Endothelial cell of umbilical vein (primary cell): Measurements from ENCODE around the gene PCDHGA6. TPM values are rescaled to one million over a fixed set of nuclear protein-coding genes. Genes with fewer than 3 reads are reported as not detected.

Experiments
- BruUV-seq: library from RNA; stranded (reverse); fragments of 400-500 nt; replicated peaks from 2 replicates; lab custom pipeline; 2021; lab: Mats Ljungman, UMichigan
- CTCF ChIA-PET: fragments of 300-600, 350-600 bp; sonication (Branson Sonifier 250); formaldehyde crosslinking; loops from one replicate; lab custom pipeline; 2021; ENCODE audit warnings: antibody characterized with exemption, inconsistent platforms; lab: Charles Lee
- POLR2A ChIA-PET: fragments of 300-600, 350-600 bp; sonication (Branson Sonifier 250); formaldehyde crosslinking; loops from one replicate; lab custom pipeline; 2021; ENCODE audit warnings: antibody characterized with exemption, inconsistent platforms; lab: Charles Lee
- DNase-seq: peaks from one replicate; pipeline ENCODE4 v3.0.0-alpha.2; 2011; ENCODE audit warnings: low read depth, low spot score
- FAIRE-seq: peaks from 2 replicates; lab custom pipeline; 2011; peaks lifted over from hg19 to GRCh38; lab: Jason Lieb, UNC
- H2AFZ ChIP-seq: 2 replicates; pipeline ENCODE4 v1.6.0; 2012; ENCODE audit warnings: low read depth, low read length, control low read depth, inconsistent platforms
- H3K27ac ChIP-seq: 2 replicates; pipeline ENCODE4 v1.5.1; 2011; ENCODE audit warnings: low read depth, mild to moderate bottlenecking, control low read depth, low read length, moderate library complexity; ENCODE audit not compliant: insufficient read depth
- H3K27me3 ChIP-seq, 2 experiments: 2 replicates each; pipeline versions ENCODE4 v1.6.0 to v1.6.1; 2011; ENCODE audit warnings: low read length in 2 of 2, mixed read lengths in 1 of 2; ENCODE audit not compliant: control insufficient read depth in 2 of 2, insufficient read depth in 2 of 2
- H3K36me3 ChIP-seq, 2 experiments: 2 replicates in 1 of 2; 3 replicates in 1 of 2; pipeline ENCODE4 v1.5.1; 2011; ENCODE audit warnings: low read length in 2 of 2, mild to moderate bottlenecking in 1 of 2, moderate library complexity in 1 of 2; ENCODE audit not compliant: control insufficient read depth in 2 of 2, insufficient read depth in 2 of 2; ENCODE audit errors: extremely low read depth in 1 of 2
- H3K4me1 ChIP-seq: 3 replicates; pipeline ENCODE4 v1.5.1; 2011; ENCODE audit warnings: mild to moderate bottlenecking, low read length; ENCODE audit not compliant: control insufficient read depth, insufficient read depth; ENCODE audit errors: extremely low read depth
- H3K4me2 ChIP-seq: 2 replicates; pipeline ENCODE4 v1.6.1; 2011; ENCODE audit warnings: low read length, control low read depth, mixed read lengths; ENCODE audit not compliant: insufficient read depth
- H3K4me3 ChIP-seq, 3 experiments: fragments of 200-600 bp in 1 of 3; sonication (generic), shearing (Covaris generic) in 1 of 3; replicated peaks in 1 of 3; 2 replicates each; pipeline ENCODE4 v1.5.1; 2011 to 2016; ENCODE audit warnings: control low read depth in 3 of 3, low read length in 3 of 3, mild to moderate bottlenecking in 2 of 3, inconsistent platforms in 1 of 3, low read depth in 1 of 3, moderate library complexity in 1 of 3; ENCODE audit not compliant: insufficient read depth in 1 of 3
- H3K79me2 ChIP-seq: 2 replicates; pipeline ENCODE4 v1.6.0; 2012; ENCODE audit warnings: low read length, inconsistent platforms; ENCODE audit not compliant: control insufficient read depth, insufficient read depth
- H3K9ac ChIP-seq: replicated peaks from 2 replicates; pipeline ENCODE3; 2011; ENCODE audit warnings: low read length, control low read depth; ENCODE audit not compliant: insufficient read depth; ENCODE audit errors: extremely low read depth
- H3K9me1 ChIP-seq: replicated peaks from 3 replicates; pipeline ENCODE4 v1.6.0; 2011; ENCODE audit warnings: mild to moderate bottlenecking, low read length; ENCODE audit not compliant: control insufficient read depth, insufficient read depth; ENCODE audit errors: extremely low read depth
- H3K9me3 ChIP-seq: replicated peaks from 2 replicates; pipeline ENCODE4 v1.5.1; 2012; ENCODE audit warnings: low read length, inconsistent platforms; ENCODE audit not compliant: control insufficient read depth, insufficient read depth
- H4K20me1 ChIP-seq: replicated peaks from 2 replicates; pipeline ENCODE3; 2011; ENCODE audit warnings: mild to moderate bottlenecking, low read length; ENCODE audit not compliant: control insufficient read depth, insufficient read depth; ENCODE audit errors: extremely low read depth
- EZH2 ChIP-seq: IDR thresholded peaks from 2 replicates; pipeline ENCODE4 v1.6.1; 2012; ENCODE audit warnings: borderline replicate concordance, low read depth, mild to moderate bottlenecking, moderate library complexity, low read length, inconsistent platforms; ENCODE audit not compliant: severe bottlenecking
- FOS ChIP-seq: IDR thresholded peaks from 2 replicates; pipeline ENCODE4 v1.6.1; 2011; ENCODE audit warnings: mild to moderate bottlenecking, low read length, moderate library complexity, borderline replicate concordance; ENCODE audit not compliant: insufficient read depth
- GATA2 ChIP-seq: IDR thresholded peaks from 2 replicates; pipeline ENCODE4 v1.7.0; 2011; ENCODE audit warnings: low read depth, mild to moderate bottlenecking, moderate library complexity, mixed read lengths, low read length; ENCODE audit not compliant: insufficient read length, insufficient read depth
- JUN ChIP-seq: IDR thresholded peaks from 2 replicates; pipeline ENCODE4 v1.6.1; 2011; ENCODE audit warnings: borderline replicate concordance, low read depth; ENCODE audit not compliant: insufficient read length, insufficient read depth
- MYC ChIP-seq: IDR thresholded peaks from one replicate; pipeline ENCODE4 v1.6.1; 2011; ENCODE audit warnings: mild to moderate bottlenecking, low read depth, low read length
- dilution Hi-C: fragments of 300-500 bp; cut with MboI; formaldehyde crosslinking; loops from one replicate; pipeline ENCODE4 v1.15.0; 2019; ENCODE audit warnings: low sequenced_read_pairs; ENCODE audit not compliant: extremely low pct_ligation_motif_present
- intact Hi-C: fragments of 100-400 bp; cut with micrococcal nuclease; formaldehyde crosslinking; loops from one replicate; pipeline ENCODE4 v1.10.0; 2022
- polyA plus RNA-seq, 4 experiments: library from polyadenylated mRNA; depleted of rRNA in 3 of 4; stranded (reverse) in 3 of 4; unstranded in 1 of 4; fragments of >200 nt; gene quantifications; 2 replicates each; pipeline versions ENCODE4 v1.2.1 to v1.2.3, GENCODE V29; 2011 to 2012; ENCODE audit warnings: missing spikeins in 1 of 4
- total RNA-seq: library from RNA; stranded (reverse); gene quantifications from 2 replicates; pipeline ENCODE4 v1.2.3, GENCODE V29; 2021
- TF ChIP-seq, protein P1 (sequence below): IDR thresholded peaks from 2 replicates; pipeline ENCODE4 v1.6.1; 2011; ENCODE audit not compliant: insufficient read depth, insufficient read length
- TF ChIP-seq, protein P2 (sequence below), 2 donors: IDR thresholded peaks; 1 replicate in 1 of 2; 2 replicates in 1 of 2; pipeline ENCODE4 v1.5.1; 2011; ENCODE audit warnings: low read length in 2 of 2, mild to moderate bottlenecking in 2 of 2, moderate library complexity in 2 of 2, control low read depth in 1 of 2, inconsistent platforms in 1 of 2, low read depth in 1 of 2; ENCODE audit not compliant: insufficient read depth in 1 of 2; ENCODE audit errors: extremely low read depth in 1 of 2

PCDHGA6 gene
- total and polyA plus RNA-seq, 2 donors (not counting 3 experiments of a cell fraction or from before 2014, with no cell fraction given), result 2.6 to 2.7 TPM

DNA sequence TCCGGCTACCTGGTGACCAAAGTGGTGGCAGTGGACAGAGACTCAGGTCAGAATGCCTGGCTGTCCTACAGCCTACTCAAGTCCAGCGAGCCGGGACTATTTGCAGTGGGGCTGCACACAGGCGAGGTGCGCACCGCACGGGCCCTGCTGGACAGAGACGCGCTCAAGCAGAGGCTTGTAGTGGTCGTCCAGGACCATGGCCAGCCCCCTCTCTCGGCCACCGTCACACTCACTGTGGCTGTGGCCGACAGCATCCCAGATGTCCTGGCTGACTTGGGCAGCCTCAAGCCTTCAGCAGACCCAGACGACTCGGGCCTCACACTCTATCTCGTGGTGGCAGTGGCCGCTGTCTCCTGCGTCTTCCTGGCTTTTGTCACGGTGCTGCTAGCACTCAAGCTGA is 16.7 kb upstream of the PCDHGA6 start:
- dilution Hi-C loops (no loop called here), intact Hi-C loops (no loop called here)
- Histone ChIP-seq H3K9ac (no peak overlapping the region), H3K27me3 (peaks cover 29 to 57% of the 10 kb centered on the region in 2 experiments), H4K20me1 (no peaks in the 10 kb centered on the region), H3K79me2 (no peaks in the 10 kb centered on the region), H2AFZ (no peak overlapping the region), H3K9me1 (no peaks in the 10 kb centered on the region), H3K4me1 (no peaks in the 10 kb centered on the region), H3K36me3 (no peaks in the 10 kb centered on the region), H3K4me3 (no peak overlapping the region), H3K9me3 (no peaks in the 10 kb centered on the region), H3K4me2 (no peak overlapping the region), H3K27ac (no peak overlapping the region)
- no TSS peak for BruUV-seq
- no peak for FAIRE-seq
- no peak for DNase-seq
- POLR2A ChIA-PET, result no interaction called here
- CTCF ChIA-PET, result interaction anchor here (2.5 kb wide), 1 partner anchor 34 kb away, joined by 6 read pairs; no protein-coding TSS in a partner anchor
- TF ChIP-seq MYC (no peak), GATA2 (no peak), FOS (no peak), JUN (no peak), EZH2 (no peak)
- TF ChIP-seq, protein P1, sequence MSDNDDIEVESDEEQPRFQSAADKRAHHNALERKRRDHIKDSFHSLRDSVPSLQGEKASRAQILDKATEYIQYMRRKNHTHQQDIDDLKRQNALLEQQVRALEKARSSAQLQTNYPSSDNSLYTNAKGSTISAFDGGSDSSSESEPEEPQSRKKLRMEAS, result no peak

DNA sequence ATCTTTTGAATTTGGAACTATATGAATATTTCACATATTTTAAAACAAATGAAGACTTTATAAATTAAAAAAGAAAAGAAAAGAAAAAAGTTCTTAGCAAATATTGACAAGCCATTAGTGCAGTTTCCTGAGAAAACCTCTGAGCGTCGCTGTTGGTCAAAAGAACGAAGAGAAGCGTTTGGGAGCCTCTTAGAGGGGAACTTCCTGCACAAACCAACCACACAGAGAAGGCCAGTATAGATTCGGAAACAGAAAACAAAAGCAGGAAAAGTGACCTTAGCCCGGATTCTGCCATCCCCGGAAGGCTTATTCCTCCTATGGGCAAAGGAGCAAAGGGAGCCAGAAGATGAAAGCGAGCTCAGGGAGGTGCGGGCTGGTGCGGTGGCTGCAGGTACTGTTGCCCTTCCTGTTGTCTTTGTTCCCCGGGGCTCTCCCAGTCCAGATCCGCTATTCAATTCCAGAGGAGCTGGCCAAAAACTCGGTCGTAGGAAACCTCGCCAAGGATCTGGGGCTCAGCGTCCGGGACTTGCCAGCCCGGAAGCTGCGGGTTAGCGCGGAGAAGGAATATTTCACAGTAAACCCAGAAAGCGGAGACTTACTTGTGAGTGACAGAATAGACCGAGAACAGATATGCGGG is 13.8 kb upstream of the PCDHGA6 start, which contains the start of gene PCDHGB2:
PCDHGB2 (plus strand) TSS at position 205 of the 637 bp plus-strand sequence; CDS start at position 347, 142 bp downstream.
- BruUV-seq, result TSS peak; percentile 13
- Histone ChIP-seq H3K4me1 (no peaks in the 10 kb centered on the region), H3K4me2 (no peak within 1 kb of the TSS), H3K9me3 (no peaks in the 10 kb centered on the region), H2AFZ (peak within 1 kb of the TSS; percentile 12), H4K20me1 (no peaks in the 10 kb centered on the region), H3K79me2 (no peaks in the 10 kb centered on the region), H3K4me3 (no peak within 1 kb of the TSS), H3K27me3 (peaks cover 43 to 66% of the 10 kb centered on the region in 2 experiments), H3K9me1 (no peaks in the 10 kb centered on the region), H3K36me3 (no peaks in the 10 kb centered on the region), H3K27ac (no peak within 1 kb of the TSS), H3K9ac (no peak within 1 kb of the TSS)
- DNase-seq (peak; percentile 16), FAIRE-seq (peak; percentile 24)
- intact Hi-C loops, result no loop called here
- CTCF ChIA-PET, result interaction anchor here (0.6 to 1.3 kb wide), 9 partner anchors 10 to 204 kb away, joined by 3 to 5 read pairs (median 3); partner anchors contain the start of genes PCDHGA11, PCDHGA12 and PCDHGB1
- dilution Hi-C loops, result no loop called here
- TF ChIP-seq EZH2, result peak; percentile 28
- TF ChIP-seq, protein P2, sequence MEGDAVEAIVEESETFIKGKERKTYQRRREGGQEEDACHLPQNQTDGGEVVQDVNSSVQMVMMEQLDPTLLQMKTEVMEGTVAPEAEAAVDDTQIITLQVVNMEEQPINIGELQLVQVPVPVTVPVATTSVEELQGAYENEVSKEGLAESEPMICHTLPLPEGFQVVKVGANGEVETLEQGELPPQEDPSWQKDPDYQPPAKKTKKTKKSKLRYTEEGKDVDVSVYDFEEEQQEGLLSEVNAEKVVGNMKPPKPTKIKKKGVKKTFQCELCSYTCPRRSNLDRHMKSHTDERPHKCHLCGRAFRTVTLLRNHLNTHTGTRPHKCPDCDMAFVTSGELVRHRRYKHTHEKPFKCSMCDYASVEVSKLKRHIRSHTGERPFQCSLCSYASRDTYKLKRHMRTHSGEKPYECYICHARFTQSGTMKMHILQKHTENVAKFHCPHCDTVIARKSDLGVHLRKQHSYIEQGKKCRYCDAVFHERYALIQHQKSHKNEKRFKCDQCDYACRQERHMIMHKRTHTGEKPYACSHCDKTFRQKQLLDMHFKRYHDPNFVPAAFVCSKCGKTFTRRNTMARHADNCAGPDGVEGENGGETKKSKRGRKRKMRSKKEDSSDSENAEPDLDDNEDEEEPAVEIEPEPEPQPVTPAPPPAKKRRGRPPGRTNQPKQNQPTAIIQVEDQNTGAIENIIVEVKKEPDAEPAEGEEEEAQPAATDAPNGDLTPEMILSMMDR (IDR thresholded peaks at IDR 0.05; ENCODE audit: extremely low read depth in 1 of 2, insufficient read depth in 1 of 2, low read depth in 1 of 2, low read length in 2 of 2), result peak; percentile 18 to 32
- TF ChIP-seq, protein P1, result no peak
- POLR2A ChIA-PET, result no interaction called here
